Epithelial cell of proximal tubule (primary cell): ENCODE results near the gene RILPL2. TPM values are rescaled to one million over a fixed set of nuclear protein-coding genes. Genes with fewer than 3 reads are reported as not detected.

Experiments used
- DNase-seq: peaks from one replicate; pipeline ENCODE4 v3.0.0-alpha.2; 2011; ENCODE audit warnings: low read depth
- H3K4me3 ChIP-seq: 2 replicates; pipeline ENCODE4 v1.5.1; 2011; ENCODE audit warnings: low read depth, mild to moderate bottlenecking, low read length
- CTCF ChIP-seq: conservative IDR thresholded peaks from 2 replicates; pipeline ENCODE4 v1.5.1; 2012; ENCODE audit warnings: low read depth, mild to moderate bottlenecking, low read length
- total RNA-seq: library from RNA; depleted of rRNA; stranded (reverse); fragments of >200 nt; gene quantifications from 2 replicates; pipeline ENCODE4 v1.2.3, GENCODE V29; 2015

The RILPL2 gene
- total RNA-seq, 1 donor from 2014 or later: 3.5 TPM

GRCh38 chr12:123478069-123478468, 41.6 kb upstream of the RILPL2 start:
- DNase-seq: no peak
- TF ChIP-seq CTCF: no peak
- no peak overlapping the region for H3K4me3 ChIP-seq

- DNase-seq: no peak
- H3K4me3 ChIP-seq: no peak overlapping the region
These were observed 38.8 kb upstream of the RILPL2 start for GRCh38 chr12:123475246-123475703.

GRCh38 chr12:123474485-123475245, 38.2 kb upstream of the RILPL2 start:
- no peak for TF ChIP-seq CTCF
- DNase-seq: no peak
- H3K4me3 ChIP-seq: no peak overlapping the region

More at GRCh38 chr12:123475246-123475703, 38.8 kb upstream of the RILPL2 start:
- TF ChIP-seq CTCF: no peak

GRCh38 chr12:123472438-123472849, 36.0 kb upstream of the RILPL2 start:
- TF ChIP-seq CTCF: no peak
- DNase-seq: no peak
- no peak overlapping the region for H3K4me3 ChIP-seq

- no peak for TF ChIP-seq CTCF
- no peak overlapping the region for H3K4me3 ChIP-seq
- DNase-seq: no peak
These were observed 35.0 kb upstream of the RILPL2 start for GRCh38 chr12:123471374-123472068.

- no peak for DNase-seq
- H3K4me3 ChIP-seq: no peak overlapping the region
- TF ChIP-seq CTCF: no peak
These were observed 33.5 kb upstream of the RILPL2 start for GRCh38 chr12:123469978-123470377.
